Right cardiac atrium (tissue), 5 donors: Measurements from ENCODE around the gene TMPRSS5. TPM values are rescaled to one million over a fixed set of nuclear protein-coding genes. Genes with fewer than 3 reads are reported as not detected.

Source experiments
- ATAC-seq, 2 donors: fragments of 200-7000 bp; cut with Tn5 transposase; one replicate each; pipeline versions ENCODE4 v1.8.0 to v1.9.1; 2020; ENCODE audit warnings: moderate library complexity in 2 of 2, mild to moderate bottlenecking in 1 of 2
- DNase-seq, 3 donors: peaks; one replicate each; pipeline ENCODE4 v3.0.0-alpha.2; 2020
- H3K27ac ChIP-seq: one replicate; pipeline ENCODE4 v1.5.1; 2013; ENCODE audit warnings: mild to moderate bottlenecking, low read length, control low read depth, moderate library complexity
- H3K27me3 ChIP-seq: one replicate; pipeline ENCODE4 v1.6.1; 2013; ENCODE audit not compliant: control insufficient read depth, insufficient read depth
- H3K4me1 ChIP-seq: one replicate; pipeline ENCODE4 v1.6.1; 2013; ENCODE audit warnings: low read length; ENCODE audit not compliant: control insufficient read depth, insufficient read depth
- H3K4me3 ChIP-seq: one replicate; pipeline ENCODE4 v1.5.1; 2013; ENCODE audit warnings: low read length, control low read depth
- H3K9me3 ChIP-seq: one replicate; pipeline ENCODE4 v1.6.1; 2013; ENCODE audit warnings: low read length; ENCODE audit not compliant: control insufficient read depth
- WGBS: extraction: QIAGEN DNeasy Blood & Tissue Kit; methylation state at CpG from one replicate; pipeline ENCODE4 v1.1.7; 2013; 5-methylcytosine and 5-hydroxymethylcytosine counted together
- intact Hi-C, 4 donors: fragments of 100-400 bp; cut with DNase I; formaldehyde crosslinking; loops; one replicate each; pipeline versions ENCODE4 v1.11.0 to v1.14.0; 2022 to 2023
- long read RNA-seq, 4 donors: library from polyadenylated mRNA; unstranded; transcript quantifications; one replicate each; pipeline ENCODE4 v2.0.0, GENCODE V29; 2020 to 2021
- polyA plus RNA-seq: library from polyadenylated mRNA; stranded (reverse); fragments of 200-250 nt; gene quantifications from one replicate; pipeline ENCODE4 v1.2.3, GENCODE V29; 2013
- total RNA-seq, 4 donors: library from RNA; stranded (reverse); fragmentation: NEBNext Ultra II Directional; extraction: Animal tissue kit (Norgen Biotek cat#: 25700); gene quantifications; one replicate each; pipeline ENCODE4 v1.2.1, GENCODE V29; 2021
- donor health status: healthy with polysubstance abuse.
- donor health status: DM: no; HTN: yes; CAD: no.
- donor health status: DM: no; HTN: no; CAD: no.
- donor health status: DM: no; HTN: yes; CAD: no; lungs with severe emphysema.
- donor health status: DM: yes; HTN: yes; CAD: no.

Gene TMPRSS5
- total RNA-seq: under 1 TPM; 0.17 to 0.65 (median 0.39) TPM
- polyA plus RNA-seq: 1.6 TPM
- long read RNA-seq, donor 1: 0 reads
- long read RNA-seq, donor 2: 0 reads
- long read RNA-seq, donor 3: 0 reads
- long read RNA-seq, donor 4, partial matches to known transcripts: 0 of 1 reads
- long read RNA-seq, donor 4, other reads (novel, unspliced or antisense): 1 of 1 reads

DNA sequence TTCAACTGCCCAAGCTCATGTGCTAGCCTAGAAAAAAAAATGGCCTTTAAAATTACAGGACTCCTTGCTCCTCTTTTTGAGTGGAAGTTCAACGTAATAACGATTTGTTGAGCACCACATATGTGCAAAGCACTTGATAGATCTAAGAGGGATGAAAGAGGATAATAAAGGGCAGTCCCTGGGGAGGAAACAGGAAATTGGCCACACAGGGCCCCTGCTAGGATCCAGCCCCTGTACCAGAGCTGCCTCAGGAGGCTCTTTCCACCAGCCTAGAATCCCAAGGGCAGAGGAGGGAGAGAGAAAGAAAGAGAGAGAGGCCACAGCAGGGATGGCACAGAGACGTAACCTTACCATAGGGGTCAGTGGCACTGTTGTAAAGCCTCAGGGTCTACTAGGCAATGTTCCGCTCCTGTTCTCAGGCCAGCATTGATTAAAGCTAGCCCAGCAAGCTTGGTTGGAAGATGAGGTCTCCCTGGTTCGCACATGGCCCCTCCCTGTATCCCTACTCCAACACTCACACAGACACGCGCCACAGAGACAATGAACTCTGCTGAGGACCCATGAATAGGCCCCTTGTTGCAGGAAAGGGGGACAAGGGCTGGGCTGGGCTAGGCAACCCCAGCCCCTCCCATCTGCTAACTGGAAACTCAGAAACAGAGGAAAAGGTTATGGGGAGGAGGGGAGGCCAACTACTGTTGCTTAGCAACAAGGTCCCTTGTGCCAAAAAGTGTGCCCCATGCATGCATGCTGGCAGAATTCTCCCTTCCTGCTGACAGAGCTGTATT is at the start of gene TMPRSS5:
Gene TMPRSS5, minus strand, starts transcription at position 438 of the 785 bp plus-strand sequence. Its CDS starts 84 bp downstream, at position 354.
- no peak within 1 kb of the TSS for H3K4me3 ChIP-seq
- no peaks in the 10 kb centered on the region for H3K4me1 ChIP-seq
- H3K27ac ChIP-seq: peak within 1 kb of the TSS; percentile 10
- no peaks in the 10 kb centered on the region for H3K27me3 ChIP-seq
- intact Hi-C loops: no loop called here
- WGBS: 85% methylated on average over 7 of the region's 7 CpGs
- H3K9me3 ChIP-seq: no peaks in the 10 kb centered on the region
- no peak for DNase-seq
- ATAC-seq: peak; percentile 39 to 70

DNA sequence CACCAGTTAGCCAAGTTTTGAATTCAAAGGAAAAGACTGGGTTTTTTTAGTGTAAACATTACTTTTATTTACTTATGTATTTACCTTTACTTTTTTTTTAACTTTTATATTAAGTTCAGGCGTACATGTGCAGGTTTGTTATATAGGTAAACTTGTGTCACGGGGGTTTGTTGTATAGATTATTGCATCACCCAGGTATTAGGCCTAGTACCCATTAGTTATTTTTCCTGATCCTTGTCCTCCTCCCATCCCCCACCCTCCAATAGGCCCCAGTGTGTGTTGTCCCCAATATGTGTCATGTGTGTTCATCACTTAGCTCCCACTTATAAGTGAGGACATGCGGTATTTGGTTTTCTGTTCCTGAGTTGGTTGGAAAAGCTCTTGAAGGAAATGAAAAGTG is 46.8 kb upstream of the TMPRSS5 start:
- WGBS: 98% methylated on average over 3 of the region's 3 CpGs
- Histone ChIP-seq H3K4me3 (no peak overlapping the region), H3K4me1 (no peaks in the 10 kb centered on the region), H3K27me3 (no peaks in the 10 kb centered on the region), H3K27ac (no peak overlapping the region), H3K9me3 (no peaks in the 10 kb centered on the region)
- DNase-seq: no peak
- intact Hi-C loops: no loop called here
- ATAC-seq: no peak

DNA sequence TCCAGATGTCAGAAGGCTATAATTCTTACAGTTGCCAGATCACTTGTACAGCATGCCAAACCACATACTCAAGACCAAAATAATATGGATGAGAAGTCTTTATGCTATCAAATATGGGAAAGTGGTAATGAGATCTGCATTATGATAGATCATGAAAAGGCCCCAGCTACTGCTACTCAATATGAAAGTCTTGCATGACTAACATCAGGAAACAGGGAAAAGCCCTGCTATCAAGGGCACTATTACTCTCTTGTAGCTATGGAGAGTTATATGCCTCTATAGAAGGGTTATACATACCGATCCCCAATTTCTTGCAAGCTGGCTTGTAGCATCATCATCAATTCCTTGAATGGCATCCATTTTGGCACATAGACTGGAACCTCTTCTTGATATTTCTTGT is 30.2 kb upstream of the TMPRSS5 start:
- H3K27me3 ChIP-seq: no peaks in the 10 kb centered on the region
- H3K9me3 ChIP-seq: no peaks in the 10 kb centered on the region
- WGBS: 100% methylated on average over 1 of the region's 1 CpG
- ATAC-seq (no peak), DNase-seq (no peak)
- no peak overlapping the region for H3K4me3 ChIP-seq
- H3K27ac ChIP-seq: no peak overlapping the region
- no peaks in the 10 kb centered on the region for H3K4me1 ChIP-seq
- intact Hi-C loops: loop anchor here in 1 of 4 donors (5.0 kb wide), 1 partner anchor 429 kb away; no protein-coding TSS in a partner anchor

DNA sequence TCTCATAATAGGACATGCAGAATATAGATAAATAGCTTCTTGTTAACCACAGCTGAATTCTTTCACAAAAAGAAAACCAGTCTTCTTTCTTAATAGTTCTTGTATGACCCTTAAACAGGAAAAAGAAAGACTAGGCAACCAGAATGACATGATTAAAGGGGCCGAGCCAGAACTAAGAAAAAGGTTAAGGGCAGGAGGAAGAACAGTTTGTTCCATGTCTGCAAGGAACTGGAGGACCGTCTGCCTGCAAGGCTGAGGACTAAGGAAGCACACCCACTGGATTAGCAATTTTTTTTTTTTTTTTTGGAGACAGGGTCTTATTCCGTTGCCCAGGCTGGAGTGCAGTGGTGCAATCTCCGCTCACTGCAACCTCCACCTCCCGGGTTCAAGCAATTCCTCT is 26.0 kb upstream of the TMPRSS5 start:
- no peak for DNase-seq
- intact Hi-C loops: loop anchor here (5.0 kb wide), 2 partner anchors 195 to 425 kb away; no protein-coding TSS in a partner anchor
- no peaks in the 10 kb centered on the region for H3K4me1 ChIP-seq
- ATAC-seq: no peak
- no peaks in the 10 kb centered on the region for H3K9me3 ChIP-seq
- H3K4me3 ChIP-seq: no peak overlapping the region
- no peak overlapping the region for H3K27ac ChIP-seq
- H3K27me3 ChIP-seq: no peaks in the 10 kb centered on the region
- 88% methylated on average over 5 of the region's 5 CpGs for WGBS

DNA sequence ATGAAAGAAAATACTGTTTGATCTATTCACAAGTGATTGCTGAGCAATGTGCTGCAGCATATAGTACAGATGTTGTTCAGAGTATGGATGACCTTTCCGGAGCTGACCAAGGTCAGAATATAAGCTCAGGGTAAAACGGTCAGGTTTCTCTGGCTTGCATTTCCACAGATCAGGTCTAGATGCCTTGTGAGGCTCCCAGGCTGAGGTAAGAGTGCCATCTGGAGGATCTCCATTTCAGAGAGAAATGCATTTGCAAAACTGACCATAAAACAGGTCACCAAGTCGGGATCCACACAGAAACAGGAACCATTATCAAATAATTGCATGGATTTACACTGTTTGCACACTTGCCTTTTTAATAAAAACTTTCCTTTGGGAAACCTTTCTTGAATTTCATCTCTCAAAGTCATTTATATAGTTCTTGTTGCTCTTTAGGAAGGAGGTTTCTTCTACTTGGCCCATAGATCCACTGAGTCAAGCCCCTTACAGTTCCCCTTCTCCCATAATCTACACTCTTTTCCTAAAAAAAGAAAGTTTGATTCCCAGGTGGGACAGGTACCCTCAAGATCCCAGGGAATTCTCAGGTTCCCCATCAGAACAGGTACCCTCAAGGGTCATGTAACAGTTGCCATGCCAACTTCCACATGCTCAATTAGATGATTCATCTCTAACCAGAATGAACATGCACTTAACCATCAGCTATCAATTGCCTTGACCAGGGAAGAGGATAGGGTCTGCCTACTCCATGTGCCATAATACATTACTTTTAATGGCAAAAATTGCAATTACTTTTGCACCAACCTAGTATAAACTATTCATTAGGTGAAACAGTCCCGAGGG is 25.0 kb upstream of the TMPRSS5 start:
- Histone ChIP-seq H3K4me3 (no peak overlapping the region), H3K27me3 (no peaks in the 10 kb centered on the region), H3K27ac (no peak overlapping the region), H3K4me1 (no peaks in the 10 kb centered on the region), H3K9me3 (no peaks in the 10 kb centered on the region)
- 39% methylated on average over 4 of the region's 4 CpGs for WGBS
- intact Hi-C loops: loop anchor here (5.0 kb wide), 2 partner anchors 194 to 424 kb away; no protein-coding TSS in a partner anchor
- DNase-seq (no peak), ATAC-seq (peak; percentile 60 to 71)

DNA sequence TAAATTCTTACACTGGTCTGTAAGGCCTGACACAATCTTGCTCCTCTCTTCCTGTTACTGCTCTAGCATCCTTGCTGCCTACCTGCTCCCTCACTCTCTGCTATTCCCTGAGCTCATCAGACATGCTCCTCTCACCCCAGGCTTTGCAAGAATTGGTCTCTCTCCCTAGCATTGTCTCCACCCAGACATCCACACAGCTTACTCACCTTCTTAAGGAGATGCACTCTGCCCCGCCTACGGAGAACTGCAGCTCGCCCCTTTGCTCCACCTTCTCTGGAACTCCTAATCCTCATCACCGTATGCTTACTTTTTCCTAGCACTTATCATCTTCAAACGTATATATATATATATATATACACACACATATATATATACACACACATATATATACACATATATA is 23.3 kb upstream of the TMPRSS5 start:
- DNase-seq (no peak), ATAC-seq (no peak)
- Histone ChIP-seq H3K4me3 (no peak overlapping the region), H3K27me3 (no peaks in the 10 kb centered on the region), H3K9me3 (no peaks in the 10 kb centered on the region), H3K27ac (no peak overlapping the region), H3K4me1 (no peaks in the 10 kb centered on the region)
- intact Hi-C loops: loop anchor here in 1 of 4 donors (10.0 kb wide), 1 partner anchor 185 kb away; no protein-coding TSS in a partner anchor
- 78% methylated on average over 5 of the region's 5 CpGs for WGBS

DNA sequence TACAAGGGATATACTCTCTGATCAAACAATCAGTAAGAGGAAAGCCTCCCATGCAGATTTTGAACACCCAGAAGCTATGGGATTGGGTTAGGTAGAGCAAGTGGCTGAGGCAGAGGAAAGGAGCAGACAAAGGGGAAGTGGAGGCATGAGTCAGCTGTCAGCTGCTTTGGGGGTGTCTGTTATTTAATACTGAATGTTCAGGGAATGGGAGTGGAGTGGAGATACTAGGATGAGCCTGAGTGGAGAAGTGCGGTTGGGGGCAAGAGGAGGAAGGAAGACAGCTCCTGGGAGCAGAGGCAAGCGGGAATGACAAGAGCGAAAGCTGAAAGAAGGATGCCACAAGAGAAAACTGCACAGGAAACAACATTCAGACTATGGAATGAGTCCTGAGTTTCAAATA is 22.7 kb upstream of the TMPRSS5 start:
- no peak overlapping the region for H3K4me3 ChIP-seq
- no peaks in the 10 kb centered on the region for H3K4me1 ChIP-seq
- ATAC-seq (no peak), DNase-seq (no peak)
- 83% methylated on average over 3 of the region's 3 CpGs for WGBS
- intact Hi-C loops: loop anchor here in 1 of 4 donors (10.0 kb wide), 1 partner anchor 184 kb away; no protein-coding TSS in a partner anchor
- H3K27me3 ChIP-seq: no peaks in the 10 kb centered on the region
- no peaks in the 10 kb centered on the region for H3K9me3 ChIP-seq
- no peak overlapping the region for H3K27ac ChIP-seq

DNA sequence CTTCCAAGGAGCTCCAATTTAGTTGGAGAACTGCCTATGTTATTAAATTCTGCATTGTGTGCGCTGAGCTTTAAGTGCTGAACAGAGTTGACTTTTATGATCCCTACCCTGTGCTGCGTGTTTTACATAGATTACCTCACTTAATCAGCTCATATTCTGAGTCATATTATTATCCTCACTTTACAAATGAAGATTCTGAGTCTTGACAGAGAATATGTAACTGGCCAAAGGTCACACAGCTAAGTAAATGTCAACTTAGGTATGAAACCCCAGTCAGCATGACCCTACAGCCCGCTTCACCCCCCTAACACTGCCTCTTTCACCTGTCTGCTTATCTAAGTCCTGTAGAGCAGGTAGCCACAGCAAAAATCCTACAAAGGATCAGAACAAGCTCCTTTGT is 19.8 kb upstream of the TMPRSS5 start:
- Histone ChIP-seq H3K9me3 (no peaks in the 10 kb centered on the region), H3K27me3 (no peaks in the 10 kb centered on the region), H3K4me1 (no peaks in the 10 kb centered on the region), H3K4me3 (no peak overlapping the region), H3K27ac (no peak overlapping the region)
- intact Hi-C loops: loop anchor here in 1 of 4 donors (10.0 kb wide), 1 partner anchor 181 kb away; no protein-coding TSS in a partner anchor
- DNase-seq: no peak
- 92% methylated on average over 3 of the region's 3 CpGs for WGBS
- ATAC-seq: no peak

DNA sequence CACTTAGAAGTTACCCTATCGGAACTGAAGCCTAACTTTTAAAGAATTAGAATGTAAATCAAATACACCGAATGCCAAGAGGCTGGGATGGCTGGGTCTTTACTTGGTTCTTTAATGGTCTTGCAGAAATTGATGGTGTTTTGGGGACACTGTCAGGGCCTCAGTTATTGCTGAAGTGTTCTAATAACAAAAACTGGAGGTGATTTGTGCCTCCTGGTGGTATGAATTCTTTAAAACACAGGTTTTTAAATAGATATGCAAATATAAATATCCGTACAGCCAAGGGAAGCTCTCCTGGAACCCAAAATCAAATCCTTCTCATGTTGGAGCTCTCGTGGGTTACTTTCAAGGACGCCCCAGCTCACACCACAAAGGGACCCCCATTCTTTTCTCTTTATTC is 19.3 kb upstream of the TMPRSS5 start:
- no peaks in the 10 kb centered on the region for H3K9me3 ChIP-seq
- ATAC-seq (no peak), DNase-seq (no peak)
- no peaks in the 10 kb centered on the region for H3K4me1 ChIP-seq
- 94% methylated on average over 5 of the region's 5 CpGs for WGBS
- intact Hi-C loops: loop anchor here in 1 of 4 donors (10.0 kb wide), 1 partner anchor 181 kb away; no protein-coding TSS in a partner anchor
- no peaks in the 10 kb centered on the region for H3K27me3 ChIP-seq
- H3K4me3 ChIP-seq: no peak overlapping the region
- H3K27ac ChIP-seq: no peak overlapping the region

DNA sequence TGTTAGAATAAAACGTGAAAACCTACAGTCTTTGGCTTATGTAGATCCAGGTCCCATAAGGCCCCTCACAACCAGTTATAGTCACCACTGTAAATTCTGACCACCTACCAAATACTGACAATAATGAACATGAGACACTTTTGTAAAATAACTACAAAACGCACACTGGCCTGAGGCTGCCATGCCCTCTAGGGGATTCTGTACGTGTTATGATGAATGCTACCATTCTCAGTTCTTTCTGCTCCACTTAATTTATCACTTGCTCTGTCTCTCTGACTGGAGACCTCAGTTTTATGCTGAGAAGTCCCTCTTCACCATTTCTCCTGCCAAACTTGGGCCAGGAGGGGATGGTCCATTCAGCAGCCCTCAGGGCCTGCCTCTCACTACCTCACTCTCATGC is 18.7 kb upstream of the TMPRSS5 start:
- DNase-seq (no peak), ATAC-seq (no peak)
- H3K27ac ChIP-seq: no peak overlapping the region
- 84% methylated on average over 3 of the region's 3 CpGs for WGBS
- intact Hi-C loops: loop anchor here in 1 of 4 donors (10.0 kb wide), 1 partner anchor 180 kb away; no protein-coding TSS in a partner anchor
- no peak overlapping the region for H3K4me3 ChIP-seq
- no peaks in the 10 kb centered on the region for H3K27me3 ChIP-seq
- no peaks in the 10 kb centered on the region for H3K4me1 ChIP-seq
- no peaks in the 10 kb centered on the region for H3K9me3 ChIP-seq
